Measurements from ENCODE around the gene PUM1. TPM values are rescaled to one million over a fixed set of nuclear protein-coding genes. Genes with fewer than 3 reads are reported as not detected.

The PUM1 gene
- total RNA-seq, 4 donors from 2014 or later, result 118 to 191 (median 132) TPM

DNA sequence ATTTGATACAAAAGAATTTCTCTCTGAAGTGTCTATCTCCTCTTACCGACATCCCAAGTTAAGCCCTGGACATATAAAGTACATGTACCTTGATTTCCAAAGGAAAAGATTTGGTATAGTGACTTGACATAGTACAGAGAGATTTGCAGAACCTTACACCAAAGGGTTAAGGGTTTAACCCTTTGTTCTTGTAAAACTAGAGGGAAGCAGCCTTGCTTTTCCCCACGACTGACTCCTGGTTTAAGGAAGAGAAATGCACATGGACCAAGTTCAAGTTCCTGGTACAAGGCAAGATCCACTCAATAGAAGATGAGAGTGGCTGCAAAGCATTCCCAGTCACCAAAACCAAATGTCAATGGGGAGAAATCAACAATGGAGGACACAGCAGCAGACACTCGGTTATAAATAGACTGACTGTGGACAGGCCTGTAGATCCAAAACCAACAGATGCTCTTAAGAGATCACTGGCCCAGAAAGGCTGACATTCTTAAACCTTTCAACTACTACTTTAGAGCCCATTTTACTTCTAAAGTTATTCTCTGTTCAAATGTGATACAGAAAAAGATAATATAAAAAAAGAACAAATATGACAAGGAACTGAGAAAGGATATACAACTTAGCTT lies 69.4 kb downstream of the PUM1 start:
- TF ChIP-seq POLR2A (IDR thresholded peaks at IDR 0.05), result no peak
- TF ChIP-seq, protein P1, sequence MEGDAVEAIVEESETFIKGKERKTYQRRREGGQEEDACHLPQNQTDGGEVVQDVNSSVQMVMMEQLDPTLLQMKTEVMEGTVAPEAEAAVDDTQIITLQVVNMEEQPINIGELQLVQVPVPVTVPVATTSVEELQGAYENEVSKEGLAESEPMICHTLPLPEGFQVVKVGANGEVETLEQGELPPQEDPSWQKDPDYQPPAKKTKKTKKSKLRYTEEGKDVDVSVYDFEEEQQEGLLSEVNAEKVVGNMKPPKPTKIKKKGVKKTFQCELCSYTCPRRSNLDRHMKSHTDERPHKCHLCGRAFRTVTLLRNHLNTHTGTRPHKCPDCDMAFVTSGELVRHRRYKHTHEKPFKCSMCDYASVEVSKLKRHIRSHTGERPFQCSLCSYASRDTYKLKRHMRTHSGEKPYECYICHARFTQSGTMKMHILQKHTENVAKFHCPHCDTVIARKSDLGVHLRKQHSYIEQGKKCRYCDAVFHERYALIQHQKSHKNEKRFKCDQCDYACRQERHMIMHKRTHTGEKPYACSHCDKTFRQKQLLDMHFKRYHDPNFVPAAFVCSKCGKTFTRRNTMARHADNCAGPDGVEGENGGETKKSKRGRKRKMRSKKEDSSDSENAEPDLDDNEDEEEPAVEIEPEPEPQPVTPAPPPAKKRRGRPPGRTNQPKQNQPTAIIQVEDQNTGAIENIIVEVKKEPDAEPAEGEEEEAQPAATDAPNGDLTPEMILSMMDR (IDR thresholded peaks at IDR 0.05), result no peak
- WGBS, 2 donors, result 32 to 37% methylated on average over 3 of the region's 3 CpGs
- intact Hi-C loops (cut with DNase I), result no loop called here
- Histone ChIP-seq H3K9me3 (no peaks in the 10 kb centered on the region), H3K4me3 (replicated peaks in 1 of 3) (no peak overlapping the region), H3K4me1 (peaks cover 58 to 65% of the 10 kb centered on the region in 2 donors), H3K27me3 (no peaks in the 10 kb centered on the region), H3K27ac (peak overlapping the region; percentile 72 to 75 (median 74)), H3K36me3 (peaks cover 0 to 9% of the 10 kb centered on the region in 2 donors)
- peak; percentile 40 to 47 for DNase-seq

DNA sequence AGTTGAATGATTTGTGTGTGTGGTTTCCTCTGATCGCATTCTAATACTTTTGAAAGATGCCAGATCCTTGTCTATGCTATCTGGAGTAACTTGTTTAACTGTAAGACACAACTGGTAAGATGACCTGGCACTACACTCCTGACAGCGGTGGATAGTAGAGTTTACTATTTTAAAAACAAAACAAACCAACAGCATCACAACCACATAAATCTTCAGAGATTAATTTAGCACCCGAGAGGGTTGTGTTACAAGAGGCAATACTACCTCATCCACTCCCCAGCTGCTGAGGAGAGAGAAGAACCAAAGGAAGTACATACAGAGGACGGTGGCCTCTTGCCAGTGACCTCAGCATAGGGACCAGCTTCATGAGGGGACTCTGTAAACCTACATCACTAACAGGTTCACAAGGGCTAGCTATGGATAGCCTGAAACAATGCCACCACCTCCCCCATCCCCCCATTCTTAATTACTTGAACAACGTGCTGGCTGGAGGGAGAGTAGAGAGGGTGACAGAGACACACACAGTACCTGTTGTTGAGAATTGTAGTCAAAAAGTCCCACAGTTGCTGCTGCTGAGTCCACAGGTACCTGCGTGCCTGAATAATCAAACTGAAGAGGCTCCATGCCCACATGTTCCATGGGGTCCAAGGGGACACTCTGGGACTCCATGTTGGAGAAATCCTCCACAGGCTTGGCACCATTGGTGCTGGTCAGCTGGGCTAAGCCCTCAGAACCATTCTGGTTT lies 73.5 kb downstream of the PUM1 start:
- H3K27ac ChIP-seq, result no peak overlapping the region
- DNase-seq, result no peak
- H3K27me3 ChIP-seq, result no peaks in the 10 kb centered on the region
- 72 to 78% methylated on average over 6 of the region's 6 CpGs for WGBS, 2 donors
- no peaks in the 10 kb centered on the region for H3K9me3 ChIP-seq
- peaks cover 0 to 14% of the 10 kb centered on the region in 2 donors for H3K36me3 ChIP-seq
- TF ChIP-seq, protein P1 (IDR thresholded peaks at IDR 0.05), result no peak
- no peak for TF ChIP-seq POLR2A (IDR thresholded peaks at IDR 0.05)
- intact Hi-C loops (cut with DNase I), result no loop called here
- peaks cover 49 to 51% of the 10 kb centered on the region in 2 donors for H3K4me1 ChIP-seq
- no peak overlapping the region for H3K4me3 ChIP-seq (replicated peaks in 1 of 3)

DNA sequence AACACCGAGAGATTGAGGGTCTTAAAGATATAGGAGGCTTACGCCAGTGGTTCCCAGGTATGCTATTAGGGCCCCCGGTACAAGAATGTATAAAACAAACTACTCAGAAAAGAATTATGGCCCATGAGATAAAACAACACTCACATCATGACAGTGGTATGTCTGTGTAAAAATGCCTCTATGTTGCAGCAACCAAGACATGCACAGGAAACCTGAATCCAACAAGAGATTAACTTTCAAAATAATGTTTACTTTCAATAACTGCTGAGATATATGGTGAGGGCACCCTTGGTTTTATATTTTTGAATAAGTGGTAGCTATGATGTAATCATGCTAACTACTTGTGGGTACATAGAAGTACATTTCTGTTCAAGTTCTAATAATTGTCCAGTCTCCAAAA lies 74.9 kb downstream of the PUM1 start:
- Histone ChIP-seq H3K4me3 (replicated peaks in 1 of 3) (no peak overlapping the region), H3K4me1 (peaks cover 44 to 49% of the 10 kb centered on the region in 2 donors), H3K27ac (no peak overlapping the region), H3K9me3 (no peaks in the 10 kb centered on the region), H3K27me3 (no peaks in the 10 kb centered on the region), H3K36me3 (peaks cover 0 to 14% of the 10 kb centered on the region in 2 donors)
- 71 to 74% methylated on average over 3 of the region's 3 CpGs for WGBS, 2 donors
- TF ChIP-seq, protein P1 (IDR thresholded peaks at IDR 0.05), result no peak
- no peak for TF ChIP-seq POLR2A (IDR thresholded peaks at IDR 0.05)
- no peak for DNase-seq
- intact Hi-C loops (cut with DNase I), result no loop called here

DNA sequence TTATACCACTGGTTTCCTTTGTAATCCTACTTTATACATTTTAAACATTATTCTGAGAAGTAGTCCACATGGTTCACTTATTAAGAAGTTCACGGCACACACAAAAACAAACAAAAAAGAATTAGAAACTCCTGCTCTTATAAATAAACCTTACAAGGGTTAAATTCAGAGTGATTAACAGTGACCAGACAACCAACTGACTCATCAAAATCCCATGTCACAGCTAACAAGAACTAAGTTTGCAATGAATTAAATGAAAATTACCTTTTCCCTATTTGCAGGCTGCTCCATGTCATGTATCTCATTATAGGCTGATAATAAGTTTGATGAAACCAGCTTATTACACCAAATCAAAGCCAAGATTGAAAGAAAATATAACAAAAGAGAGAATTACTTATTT lies 77.5 kb downstream of the PUM1 start:
- H3K27me3 ChIP-seq, result no peaks in the 10 kb centered on the region
- H3K36me3 ChIP-seq, result peaks cover 0 to 14% of the 10 kb centered on the region in 2 donors
- DNase-seq, result no peak
- intact Hi-C loops (cut with DNase I), result no loop called here
- no peak for TF ChIP-seq POLR2A (IDR thresholded peaks at IDR 0.05)
- TF ChIP-seq, protein P1 (IDR thresholded peaks at IDR 0.05), result no peak
- H3K4me1 ChIP-seq, result peaks cover 51 to 66% of the 10 kb centered on the region in 2 donors
- H3K9me3 ChIP-seq, result no peaks in the 10 kb centered on the region
- no peak overlapping the region for H3K4me3 ChIP-seq (replicated peaks in 1 of 3)
- 80 to 83% methylated on average over 1 of the region's 1 CpG for WGBS, 2 donors
- no peak overlapping the region for H3K27ac ChIP-seq

DNA sequence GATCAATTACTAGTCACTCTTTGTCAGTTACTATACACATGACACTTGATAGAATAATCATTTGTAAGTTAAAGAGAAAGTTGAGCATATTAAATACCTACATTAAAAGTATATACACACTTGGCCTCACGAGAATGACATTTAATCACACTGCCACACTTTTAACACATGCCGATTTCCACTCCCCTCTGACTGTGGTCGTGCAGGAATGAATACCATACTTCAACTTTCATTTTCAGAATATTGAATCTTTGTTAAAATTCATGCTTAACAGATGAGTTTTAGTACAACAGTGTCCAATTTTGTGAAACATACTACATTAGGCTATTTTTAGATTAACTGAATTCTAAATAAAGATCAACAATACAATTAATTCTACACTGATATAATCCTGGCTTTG lies 78.8 kb downstream of the PUM1 start:
- 73 to 76% methylated on average over 3 of the region's 3 CpGs for WGBS, 2 donors
- H3K4me3 ChIP-seq (replicated peaks in 1 of 3), result no peak overlapping the region
- DNase-seq, result no peak
- no peak for TF ChIP-seq POLR2A (IDR thresholded peaks at IDR 0.05)
- TF ChIP-seq, protein P1 (IDR thresholded peaks at IDR 0.05), result no peak
- peaks cover 54 to 65% of the 10 kb centered on the region in 2 donors for H3K4me1 ChIP-seq
- H3K27me3 ChIP-seq, result no peaks in the 10 kb centered on the region
- intact Hi-C loops (cut with DNase I), result no loop called here
- H3K9me3 ChIP-seq, result no peaks in the 10 kb centered on the region
- H3K27ac ChIP-seq, result no peak overlapping the region
- peaks cover 0 to 5% of the 10 kb centered on the region in 2 donors for H3K36me3 ChIP-seq

All from thyroid gland (tissue), 4 donors.